Astrocyte of the hippocampus (primary cell): Measurements from ENCODE around the gene DOCK8.

ENCODE experiments used
- DNase-seq: peaks from one replicate; pipeline ENCODE4 v3.0.0; 2011; ENCODE audit warnings: low read depth, low spot score

DOCK8 gene

DNA sequence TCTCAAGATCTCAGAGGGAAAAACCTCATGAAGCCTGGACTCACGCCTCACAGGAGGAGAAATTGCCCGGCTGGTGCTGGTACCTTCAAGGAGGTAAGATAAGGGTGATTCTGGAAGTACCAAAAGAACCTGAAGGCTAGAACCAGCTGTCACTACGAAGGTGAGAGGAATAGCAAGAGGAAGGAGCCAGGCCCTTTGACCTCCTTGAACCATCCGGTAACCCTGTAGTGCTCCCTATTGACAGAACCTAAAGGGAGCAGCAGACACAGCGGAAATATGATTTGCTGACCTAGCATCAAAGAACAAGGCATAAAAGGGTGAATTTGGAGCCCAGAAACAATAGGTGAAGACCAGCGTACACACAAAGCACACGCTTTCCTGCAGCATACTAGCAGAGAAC, 92.2 kb downstream of the DOCK8 start:
- no peak for DNase-seq

DNA sequence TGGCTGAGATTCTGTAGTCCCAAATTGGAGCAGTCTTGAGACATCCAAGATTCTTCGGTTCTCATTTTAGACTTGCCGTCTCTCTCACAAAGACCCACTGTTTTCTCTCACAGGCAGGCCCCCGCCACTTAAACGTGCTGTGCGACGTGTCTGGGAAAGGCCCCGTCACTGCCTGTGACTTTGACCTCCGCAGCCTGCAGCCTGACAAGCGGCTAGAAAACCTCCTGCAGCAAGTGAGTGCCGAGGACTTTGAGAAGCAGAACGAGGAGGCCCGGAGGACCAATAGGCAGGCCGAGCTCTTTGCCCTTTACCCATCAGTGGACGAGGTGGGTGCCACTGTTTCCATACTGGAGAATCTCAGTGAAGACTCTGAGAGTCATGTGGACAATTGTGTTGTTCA, 97.2 kb downstream of the DOCK8 start:
- no peak for DNase-seq

DNA sequence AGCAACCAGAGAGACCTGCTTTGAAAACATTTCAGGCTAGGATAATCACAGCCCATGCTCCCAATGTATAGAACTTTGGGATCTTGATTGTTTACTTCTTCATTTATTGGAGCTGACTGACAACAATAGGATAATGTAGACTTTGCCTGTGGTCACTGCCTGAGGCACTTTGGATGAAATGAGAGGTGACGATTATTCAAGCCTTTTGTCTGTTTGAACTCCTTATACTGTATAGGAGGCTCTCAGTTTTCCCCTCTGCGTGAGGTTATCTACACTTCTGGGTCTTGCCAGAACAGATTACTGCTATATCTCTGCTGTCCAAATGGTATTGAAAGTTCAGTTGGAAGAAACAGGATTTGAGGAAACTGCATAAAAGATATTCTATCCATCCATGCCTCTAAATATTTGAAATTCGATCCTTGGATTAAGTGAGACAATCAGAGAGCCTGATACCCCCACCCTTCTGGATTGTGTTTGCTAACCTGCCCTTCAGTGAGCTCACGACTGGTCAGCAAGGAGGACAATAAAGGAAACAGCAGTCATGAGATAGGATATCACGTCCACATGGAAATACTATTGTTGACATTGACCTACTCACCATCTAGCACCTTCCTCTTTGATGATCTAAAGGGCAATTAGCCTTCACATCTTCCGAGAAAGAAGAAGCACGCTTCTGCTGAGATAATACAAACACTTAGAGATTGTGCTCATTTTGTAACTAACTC, 98.1 kb downstream of the DOCK8 start:
- no peak for DNase-seq

DNA sequence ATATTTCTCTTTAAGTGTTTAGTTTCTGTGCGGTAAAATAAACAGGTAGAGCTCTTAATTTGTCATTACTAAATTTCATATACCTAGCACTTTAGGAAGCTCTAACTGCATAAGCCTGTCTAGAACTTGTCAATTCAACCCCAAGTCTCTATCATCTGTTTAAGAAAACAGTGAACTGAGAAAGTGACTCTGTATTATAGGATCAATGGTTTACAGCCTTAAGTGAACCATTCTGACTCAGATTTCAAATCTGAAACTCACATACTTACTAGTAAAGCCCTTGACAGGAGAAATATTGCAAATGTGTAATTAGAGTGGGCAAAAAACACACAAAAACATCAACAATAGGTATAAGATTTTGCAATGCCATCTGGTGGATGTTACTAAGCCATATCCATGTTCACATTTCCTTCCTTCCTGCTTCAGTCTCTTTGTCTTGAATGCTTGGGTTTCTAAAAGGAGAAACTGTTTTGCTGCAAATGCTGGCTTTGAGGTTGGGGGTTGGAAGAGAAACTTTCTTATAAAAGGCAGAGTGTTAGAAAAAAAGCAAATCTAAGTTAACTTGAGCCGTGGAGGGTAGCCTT, 101.8 kb downstream of the DOCK8 start:
- DNase-seq = no peak

DNA sequence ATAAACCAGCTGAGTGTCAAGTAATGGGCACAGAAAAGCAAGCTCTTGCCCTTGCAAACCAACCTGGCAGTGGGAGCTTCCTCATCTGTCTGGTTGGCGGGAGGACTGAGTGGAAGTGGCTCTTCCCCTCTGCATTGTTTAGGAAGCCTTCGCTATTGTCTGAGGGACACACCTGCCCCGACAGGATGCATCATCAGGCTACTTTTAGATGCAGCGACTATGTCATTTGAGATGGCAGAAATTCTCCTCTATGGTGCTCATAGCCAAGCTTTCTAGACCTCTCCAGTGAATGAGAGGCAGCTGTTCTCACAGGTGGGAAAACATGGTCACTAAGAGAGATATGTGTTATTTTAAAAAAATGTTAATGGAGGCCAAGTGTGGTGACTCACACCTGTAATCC, 104.0 kb downstream of the DOCK8 start:
- DNase-seq = no peak

DNA sequence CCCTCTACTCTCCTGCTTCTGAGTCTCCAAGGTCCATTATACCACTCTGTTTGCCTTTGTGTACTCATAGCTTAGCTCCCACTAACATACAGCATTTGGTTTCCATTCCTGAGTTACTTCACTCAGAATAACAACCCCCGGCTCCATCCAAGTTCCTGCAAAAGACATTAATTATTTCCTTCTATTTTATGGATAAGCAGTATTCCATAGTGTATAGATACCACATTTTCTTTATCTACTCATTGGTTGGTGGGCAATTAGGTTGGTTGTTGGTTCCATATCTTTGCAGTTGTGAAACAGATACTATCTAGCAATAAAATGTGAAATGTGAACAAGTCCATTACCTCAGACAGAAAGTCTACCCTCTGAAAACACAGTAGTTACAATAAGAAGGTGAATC, 110.3 kb downstream of the DOCK8 start:
- DNase-seq = no peak

DNA sequence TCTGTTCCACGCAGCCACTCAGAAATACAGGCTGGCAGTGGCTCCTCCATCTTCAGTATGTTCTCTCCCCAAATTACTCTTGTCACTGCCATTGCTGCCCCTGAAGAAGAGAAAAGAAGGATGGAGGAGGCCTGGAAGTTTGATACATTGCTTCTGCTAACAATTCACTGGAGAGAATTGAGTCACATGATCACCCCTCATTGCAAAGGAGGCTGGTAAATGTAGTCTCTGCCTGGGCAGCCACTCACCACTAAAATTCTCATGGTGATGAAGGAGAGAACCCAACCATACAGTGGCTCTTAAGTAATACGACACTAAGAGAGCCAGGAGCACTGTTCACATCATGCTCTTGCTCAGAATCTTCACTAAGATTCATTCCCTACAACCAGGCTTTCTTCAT, 112.0 kb downstream of the DOCK8 start:
- no peak for DNase-seq

DNA sequence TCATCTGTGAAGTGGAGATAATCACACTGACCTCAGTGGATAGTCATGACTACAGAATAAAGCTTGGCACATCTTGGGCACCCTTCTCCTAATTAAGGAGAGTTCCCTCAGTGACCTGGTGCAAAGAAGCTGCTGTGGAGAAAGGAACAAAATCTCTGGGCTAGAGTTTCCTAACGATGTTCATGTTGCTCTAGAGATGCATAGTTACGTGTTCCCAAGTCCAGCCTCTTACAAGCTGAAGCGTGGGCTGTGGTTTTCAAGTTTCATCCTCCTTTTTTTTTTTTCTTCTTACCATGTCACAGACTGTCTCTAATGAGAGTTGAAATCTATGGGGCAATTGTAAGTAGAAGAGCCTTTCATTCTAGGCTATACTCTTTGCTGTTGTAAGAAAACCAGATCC, 113.8 kb downstream of the DOCK8 start:
- no peak for DNase-seq

DNA sequence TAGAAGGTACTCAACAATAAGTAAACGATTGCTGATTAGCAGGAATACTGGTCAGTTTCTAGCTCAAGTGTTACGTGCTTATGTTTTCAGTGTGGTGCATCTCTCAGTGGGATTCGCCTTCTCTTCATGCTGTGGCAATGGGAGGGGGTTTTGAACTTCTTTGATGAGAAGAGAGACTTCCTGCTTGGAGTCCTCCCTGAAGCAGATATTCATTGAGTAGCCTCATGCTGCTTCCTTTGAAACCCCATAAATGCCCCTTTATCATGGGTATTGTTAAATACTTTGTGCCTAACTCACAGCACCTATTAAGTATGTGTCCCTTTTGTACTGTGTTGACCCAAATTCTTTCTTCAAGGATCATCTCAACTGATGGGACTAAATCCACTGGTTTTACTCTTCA, 116.5 kb downstream of the DOCK8 start:
- DNase-seq = no peak

DNA sequence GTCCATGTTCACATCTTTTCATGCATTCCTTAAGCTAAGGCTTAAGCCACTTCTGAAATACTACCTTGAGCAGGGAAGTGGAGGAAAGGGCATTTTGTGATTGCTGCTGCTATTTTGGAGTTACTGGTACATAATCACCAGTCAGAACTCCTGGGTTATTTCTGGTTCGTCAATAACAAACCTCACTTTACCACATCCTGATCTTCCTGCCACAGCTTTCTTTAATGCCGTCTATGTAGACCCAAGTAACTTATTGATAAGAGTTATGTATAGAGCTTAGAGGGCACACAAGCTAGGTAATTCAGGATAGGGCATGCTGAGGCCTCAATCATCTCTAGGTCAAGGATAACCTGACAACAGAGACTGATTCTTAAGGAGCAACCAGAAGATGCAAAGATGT, 120.7 kb downstream of the DOCK8 start:
- no peak for DNase-seq

DNA sequence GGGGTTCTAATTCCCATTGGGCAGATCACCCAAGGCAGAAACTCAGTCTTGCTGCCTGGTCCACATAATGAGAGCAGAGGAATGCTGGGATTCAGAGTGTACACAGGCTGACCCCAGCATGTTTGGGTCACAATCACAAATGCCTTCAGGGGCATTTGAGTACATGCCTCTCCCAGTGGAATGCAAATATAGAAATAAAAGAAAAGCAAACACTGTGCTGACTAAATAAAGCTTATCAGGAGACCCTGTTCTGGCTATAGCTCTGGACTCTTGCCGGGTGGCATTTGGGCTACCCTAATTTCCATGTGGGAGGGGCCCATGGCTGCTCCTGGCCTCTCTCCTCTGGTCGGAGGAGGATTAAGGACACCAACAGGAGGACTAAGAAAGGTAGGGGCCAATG, 121.4 kb downstream of the DOCK8 start:
- DNase-seq = peak; percentile 22

DNA sequence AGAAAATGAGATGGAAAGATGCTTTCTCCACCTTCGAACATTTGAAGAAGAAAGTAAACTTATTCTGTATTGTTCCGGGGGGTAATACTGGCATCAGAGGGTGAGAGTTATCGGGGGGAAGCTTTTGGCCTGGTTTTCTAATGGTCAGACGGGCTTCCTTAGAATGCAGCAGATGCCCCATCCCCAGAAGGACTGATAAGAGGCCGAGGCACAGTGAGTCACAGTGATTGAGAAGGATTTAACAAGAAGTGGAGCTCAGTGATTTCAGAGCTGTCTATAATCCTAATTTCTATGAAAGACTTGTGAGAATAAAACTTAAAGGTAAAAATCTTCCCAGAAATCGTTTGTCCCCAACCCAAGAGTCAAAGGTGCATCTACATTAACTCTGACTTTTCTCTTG, 123.9 kb downstream of the DOCK8 start:
- DNase-seq = no peak

DNA sequence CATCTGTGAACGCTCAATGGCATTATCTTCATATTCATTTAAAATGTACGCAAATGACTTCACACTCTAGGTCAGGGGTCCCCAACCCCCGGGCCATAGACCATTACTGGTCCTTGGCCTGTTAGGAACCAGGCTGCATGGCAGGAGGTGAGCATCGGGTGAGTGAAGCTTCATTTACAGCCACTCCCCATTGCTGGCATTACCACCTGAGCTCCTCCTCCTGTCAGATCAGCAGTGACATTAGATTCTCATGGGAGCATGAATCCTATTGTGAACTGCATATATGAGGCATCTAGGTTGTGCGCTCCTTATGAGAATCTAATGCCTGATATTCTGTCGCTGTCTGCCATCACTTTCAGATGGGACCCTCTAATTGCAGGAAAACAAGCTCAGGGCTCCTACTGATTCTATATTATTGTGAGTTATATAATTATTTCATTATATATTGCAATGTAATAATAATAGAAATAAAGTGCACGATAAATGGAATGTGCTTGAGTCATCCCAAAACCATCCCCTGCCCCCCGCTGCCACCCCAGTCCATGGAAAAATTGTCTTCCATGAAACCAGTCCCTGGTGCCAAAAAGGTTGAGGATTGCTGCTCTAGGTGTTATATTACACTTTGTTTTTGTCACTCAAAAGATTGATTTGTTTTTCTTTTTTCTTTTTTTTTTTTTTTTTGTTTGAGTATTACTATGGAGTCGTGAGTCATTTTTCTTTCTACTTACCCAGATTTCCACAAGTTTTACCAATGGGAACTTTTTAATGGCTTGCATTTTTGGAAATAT, 127.2 kb downstream of the DOCK8 start:
- no peak for DNase-seq

DNA sequence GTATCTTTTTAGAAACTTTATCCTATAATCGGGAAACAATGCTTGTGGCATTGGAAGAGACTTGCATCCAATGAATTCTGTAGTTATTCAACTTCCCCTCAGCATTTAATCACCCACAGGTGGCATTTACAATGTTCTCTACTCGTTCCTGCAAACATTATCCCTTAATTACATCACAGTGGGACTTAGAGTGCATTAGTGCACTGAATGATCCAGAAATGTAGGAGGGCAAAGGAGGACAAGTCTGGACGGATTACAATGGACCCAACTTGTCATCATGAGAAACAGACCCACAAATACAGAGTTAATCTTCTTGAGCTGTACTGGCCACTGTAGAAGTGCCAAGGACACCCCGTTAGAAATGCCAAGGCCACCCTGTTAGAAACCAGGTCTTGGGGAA, 129.1 kb downstream of the DOCK8 start:
- no peak for DNase-seq

DNA sequence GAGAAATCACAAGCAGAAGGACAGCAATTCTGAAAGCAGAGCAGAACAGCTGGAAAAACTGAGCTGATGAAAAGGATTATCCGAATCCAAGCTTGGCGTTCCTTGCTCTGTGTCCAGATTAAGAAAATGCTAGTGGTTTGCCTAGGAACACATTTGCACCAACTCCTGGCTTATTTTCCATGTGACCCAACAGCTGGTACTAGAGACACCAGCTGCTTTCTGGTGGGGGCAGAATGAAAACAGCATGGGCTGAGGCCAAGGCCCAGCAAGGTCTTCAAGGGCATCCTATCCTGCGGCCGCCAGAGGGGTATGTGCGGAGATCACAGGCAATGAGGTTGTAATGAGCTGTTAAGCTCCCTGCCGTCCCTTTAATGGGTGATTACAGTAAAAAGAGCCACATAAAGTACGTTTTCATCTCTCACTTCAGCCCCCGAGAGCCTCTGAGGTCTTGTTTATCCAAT, 131.5 kb downstream of the DOCK8 start:
- DNase-seq = no peak

DNA sequence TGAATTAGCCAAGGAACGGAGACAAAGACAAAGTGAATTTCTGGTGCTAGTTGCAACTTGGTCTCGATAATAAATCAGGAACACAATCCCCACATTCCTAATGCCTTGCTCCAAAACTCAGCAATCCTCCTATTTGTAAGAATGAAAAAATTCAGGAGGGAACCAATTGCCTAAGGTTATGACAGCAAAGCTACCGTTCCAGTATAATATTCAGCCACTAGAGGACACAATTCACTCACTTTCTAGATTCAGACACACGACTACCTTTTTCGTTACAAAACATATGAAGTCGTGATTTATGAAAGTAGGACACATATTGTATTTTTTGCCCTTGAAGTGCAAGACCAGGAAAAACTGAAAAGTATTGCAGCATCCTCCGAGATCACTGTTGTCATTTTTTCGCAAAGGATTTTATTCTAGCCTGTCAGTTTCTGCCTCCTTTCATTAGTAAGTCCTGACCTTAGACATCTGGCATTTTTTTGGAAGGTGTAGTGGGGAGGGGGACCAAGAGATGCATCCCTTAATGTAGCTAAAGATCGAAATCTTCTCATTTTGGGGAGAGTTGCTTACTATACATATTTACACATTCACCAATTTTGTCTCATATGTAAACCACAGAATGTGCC, 133.1 kb downstream of the DOCK8 start:
- peak; percentile 60 for DNase-seq

DNA sequence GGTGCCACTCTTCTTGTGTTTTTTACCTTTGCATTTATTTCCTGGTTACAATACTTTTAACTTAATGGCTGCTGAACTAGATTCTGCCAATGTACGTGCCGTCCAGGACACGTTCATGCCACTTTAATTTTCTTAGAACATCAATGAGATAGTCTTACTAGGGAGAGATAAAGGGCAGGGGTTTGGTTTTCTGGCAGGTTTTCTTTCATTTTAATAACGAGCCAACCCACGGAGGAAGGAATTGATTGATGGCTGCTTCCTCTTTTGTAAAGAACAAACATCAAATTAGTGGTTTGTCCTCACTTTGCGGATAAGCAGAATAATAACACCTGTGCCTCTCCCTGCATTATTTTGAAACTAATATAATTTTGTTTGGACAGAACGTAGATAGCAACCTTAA, 135.7 kb downstream of the DOCK8 start:
- no peak for DNase-seq

DNA sequence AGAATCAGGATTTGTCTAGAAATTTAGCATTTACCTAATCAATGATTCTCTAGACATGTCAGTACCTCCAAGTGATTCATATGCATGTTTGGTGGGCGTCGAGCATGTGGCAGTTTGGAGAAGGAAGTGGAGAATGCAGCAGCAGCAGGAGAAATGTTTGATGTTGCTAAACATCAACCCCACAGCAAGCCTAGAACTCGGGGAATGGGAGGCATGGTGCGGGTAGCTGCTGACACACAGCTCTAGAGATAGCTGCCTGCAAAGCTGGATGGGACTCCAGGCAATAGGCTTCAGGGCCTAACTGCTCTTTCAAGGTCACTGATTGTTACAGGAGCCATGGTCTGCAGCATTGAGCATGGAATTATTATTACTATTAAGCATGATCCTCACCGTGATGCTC, 137.3 kb downstream of the DOCK8 start:
- DNase-seq = no peak

DNA sequence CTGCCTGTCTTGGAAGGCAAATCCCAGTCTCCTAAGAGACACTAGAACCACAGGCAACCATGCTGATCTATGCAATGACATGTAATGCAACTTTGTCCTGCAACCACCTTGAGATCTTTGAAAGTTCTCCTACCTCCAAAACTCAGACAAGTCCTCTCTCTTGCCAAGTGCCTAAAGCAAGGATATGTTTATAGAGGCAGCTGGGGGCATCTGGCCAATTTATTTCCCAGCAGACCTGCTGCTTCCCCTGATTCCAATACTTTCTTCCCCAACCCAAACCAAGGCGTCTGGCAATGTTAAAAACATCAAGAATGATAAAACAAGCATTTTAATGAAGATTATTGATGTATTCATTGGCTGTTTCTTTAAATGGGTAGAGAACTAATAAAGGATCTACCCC, 138.4 kb downstream of the DOCK8 start:
- DNase-seq = no peak

DNA sequence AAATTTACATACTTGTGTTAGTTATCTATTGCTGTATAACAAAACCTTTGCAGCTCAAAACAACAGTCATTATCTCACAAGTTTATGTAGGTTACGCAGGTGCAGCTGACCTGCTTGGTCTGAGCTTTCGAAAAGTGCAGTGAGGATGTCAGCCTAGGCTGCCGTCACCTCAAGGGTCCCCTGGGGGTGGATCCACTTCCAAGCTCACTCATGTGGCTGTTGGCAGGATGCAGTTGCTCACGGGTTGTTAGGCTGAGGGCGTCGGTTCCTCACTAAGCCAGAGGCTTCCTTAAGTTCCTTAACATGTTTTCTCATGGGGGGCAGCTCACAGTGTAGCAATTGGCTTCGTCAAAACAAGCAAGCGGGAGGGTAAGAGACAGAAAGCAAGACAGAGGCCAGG, 139.8 kb downstream of the DOCK8 start:
- DNase-seq = no peak

DNA sequence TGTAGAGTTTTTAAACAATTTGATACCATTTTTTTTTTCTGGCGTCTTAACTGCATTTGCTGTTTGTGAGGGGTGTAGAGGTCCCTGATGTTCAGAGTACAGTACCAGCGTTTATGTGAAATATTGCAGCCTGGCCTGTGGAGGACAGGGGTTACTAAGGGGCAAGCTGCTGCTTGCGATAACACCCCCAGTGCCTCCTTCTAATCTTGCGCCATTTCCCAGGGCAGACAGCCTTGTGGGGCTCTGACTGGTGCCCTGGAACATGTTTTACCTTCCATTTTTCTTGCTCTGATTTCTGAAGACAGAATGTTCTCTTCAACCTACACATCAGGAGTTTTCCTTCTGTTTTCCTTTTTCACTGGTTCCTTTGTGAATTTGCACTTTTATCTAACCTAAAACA, 142.9 kb downstream of the DOCK8 start:
- no peak for DNase-seq

DNA sequence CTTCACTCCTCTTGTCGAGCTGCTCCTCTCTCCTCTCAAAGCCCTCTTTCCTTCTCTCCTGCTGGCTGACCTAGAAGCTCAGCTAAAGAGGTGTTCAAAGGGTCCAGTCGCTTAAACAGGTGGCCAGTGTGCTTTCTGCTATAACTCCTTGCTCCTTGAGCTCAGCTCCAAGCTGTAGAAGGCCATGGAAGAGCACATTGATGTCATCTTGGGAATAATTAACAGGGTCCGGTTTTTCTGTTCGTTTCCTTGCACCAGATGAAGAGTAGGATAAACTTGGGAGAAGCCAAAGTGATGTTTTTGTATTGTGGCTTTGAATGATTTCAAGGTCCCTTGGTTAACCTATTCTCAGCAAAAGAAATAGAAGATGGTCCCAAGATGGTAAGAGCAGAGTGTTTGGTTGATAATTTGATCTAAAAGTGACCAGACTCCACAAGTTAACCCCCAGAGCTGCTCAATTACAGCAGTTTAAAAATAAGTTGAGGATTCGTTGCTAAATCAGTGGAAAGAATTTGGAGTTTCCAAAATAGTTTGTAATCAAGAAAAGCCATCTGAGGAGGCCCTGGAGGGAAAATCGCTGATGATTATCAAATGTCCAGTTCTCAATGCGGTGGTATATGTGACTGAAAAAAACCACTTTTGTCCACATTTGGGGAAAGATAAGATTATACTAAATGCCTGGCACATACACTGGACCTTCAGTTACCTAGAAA, 148.1 kb downstream of the DOCK8 start:
- DNase-seq = no peak
